ENCODE data around the gene HNMT.

HNMT gene

GRCh38 chr2:137997733-137998132 lies 33.5 kb downstream of the HNMT start:
- no peak overlapping the region for H3K4me3 ChIP-seq (ENCODE audit: low read depth, low read length)
- no peak for TF ChIP-seq CTCF (IDR thresholded peaks at IDR 0.05; ENCODE audit: control insufficient read depth, extremely low read depth, insufficient read depth)
- no peak for DNase-seq (ENCODE audit: low read depth)

GRCh38 chr2:137998503-137998902 lies 34.2 kb downstream of the HNMT start:
- no peak overlapping the region for H3K4me3 ChIP-seq (ENCODE audit: low read depth, low read length)
- DNase-seq (ENCODE audit: low read depth): no peak
- TF ChIP-seq CTCF (IDR thresholded peaks at IDR 0.05; ENCODE audit: control insufficient read depth, extremely low read depth, insufficient read depth): no peak

- no peak for DNase-seq (ENCODE audit: low read depth)
- TF ChIP-seq CTCF (IDR thresholded peaks at IDR 0.05; ENCODE audit: control insufficient read depth, extremely low read depth, insufficient read depth): no peak
- no peak overlapping the region for H3K4me3 ChIP-seq (ENCODE audit: low read depth, low read length)
Observed at GRCh38 chr2:137999273-137999672, 35.0 kb downstream of the HNMT start.

GRCh38 chr2:138000009-138000408 lies 35.7 kb downstream of the HNMT start:
- no peak overlapping the region for H3K4me3 ChIP-seq (ENCODE audit: low read depth, low read length)
- no peak for TF ChIP-seq CTCF (IDR thresholded peaks at IDR 0.05; ENCODE audit: control insufficient read depth, extremely low read depth, insufficient read depth)
- no peak for DNase-seq (ENCODE audit: low read depth)

- no peak for TF ChIP-seq CTCF (IDR thresholded peaks at IDR 0.05; ENCODE audit: control insufficient read depth, extremely low read depth, insufficient read depth)
- no peak for DNase-seq (ENCODE audit: low read depth)
- no peak overlapping the region for H3K4me3 ChIP-seq (ENCODE audit: low read depth, low read length)
Observed at GRCh38 chr2:138000796-138001195, 36.5 kb downstream of the HNMT start.

- no peak for TF ChIP-seq CTCF (IDR thresholded peaks at IDR 0.05; ENCODE audit: control insufficient read depth, extremely low read depth, insufficient read depth)
- DNase-seq (ENCODE audit: low read depth): no peak
Observed at GRCh38 chr2:138003411-138003810, 39.1 kb downstream of the HNMT start.

GRCh38 chr2:138007431-138007830 lies 43.2 kb downstream of the HNMT start:
- H3K4me3 ChIP-seq (ENCODE audit: low read depth, low read length): no peak overlapping the region
- DNase-seq (ENCODE audit: low read depth): no peak
- TF ChIP-seq CTCF (IDR thresholded peaks at IDR 0.05; ENCODE audit: control insufficient read depth, extremely low read depth, insufficient read depth): no peak

More at GRCh38 chr2:138003411-138003810, 39.1 kb downstream of the HNMT start:
- no peak overlapping the region for H3K4me3 ChIP-seq (ENCODE audit: low read depth, low read length)

All from LNCaP clone FGC (cell line).